GM13977 (cell line): ENCODE results near the gene KIAA0232.
"Not testable (repeated sequence)": the region's sequence is repeated elsewhere in the genome, so short reads cannot be mapped to it uniquely, and the experiment has no call there.

Source experiments
- DNase-seq: peaks from one replicate; pipeline ENCODE4 v3.0.0; 2012; ENCODE audit warnings: low spot score
- in situ Hi-C: fragments of 300-500 bp; cut with MboI; formaldehyde crosslinking; loops from one replicate; pipeline ENCODE4 v1.12.0; 2022; ENCODE audit warnings: low sequenced_read_pairs, low pct_unique_long_range_greater_than_20kb, mixed read lengths, inconsistent platforms; ENCODE audit not compliant: unreplicated experiment
- TF ChIP-seq, protein P1 (sequence below): IDR thresholded peaks from 2 replicates; pipeline ENCODE4 v1.5.1; 2012; ENCODE audit warnings: mild to moderate bottlenecking, control low read depth; ENCODE audit not compliant: insufficient read depth; ENCODE audit errors: extremely low read depth, missing control alignments

Gene KIAA0232

GRCh38 chr4:6834867-6835266 lies 52.3 kb downstream of the KIAA0232 start:
- TF ChIP-seq, protein P1, sequence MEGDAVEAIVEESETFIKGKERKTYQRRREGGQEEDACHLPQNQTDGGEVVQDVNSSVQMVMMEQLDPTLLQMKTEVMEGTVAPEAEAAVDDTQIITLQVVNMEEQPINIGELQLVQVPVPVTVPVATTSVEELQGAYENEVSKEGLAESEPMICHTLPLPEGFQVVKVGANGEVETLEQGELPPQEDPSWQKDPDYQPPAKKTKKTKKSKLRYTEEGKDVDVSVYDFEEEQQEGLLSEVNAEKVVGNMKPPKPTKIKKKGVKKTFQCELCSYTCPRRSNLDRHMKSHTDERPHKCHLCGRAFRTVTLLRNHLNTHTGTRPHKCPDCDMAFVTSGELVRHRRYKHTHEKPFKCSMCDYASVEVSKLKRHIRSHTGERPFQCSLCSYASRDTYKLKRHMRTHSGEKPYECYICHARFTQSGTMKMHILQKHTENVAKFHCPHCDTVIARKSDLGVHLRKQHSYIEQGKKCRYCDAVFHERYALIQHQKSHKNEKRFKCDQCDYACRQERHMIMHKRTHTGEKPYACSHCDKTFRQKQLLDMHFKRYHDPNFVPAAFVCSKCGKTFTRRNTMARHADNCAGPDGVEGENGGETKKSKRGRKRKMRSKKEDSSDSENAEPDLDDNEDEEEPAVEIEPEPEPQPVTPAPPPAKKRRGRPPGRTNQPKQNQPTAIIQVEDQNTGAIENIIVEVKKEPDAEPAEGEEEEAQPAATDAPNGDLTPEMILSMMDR, result no peak
- in situ Hi-C loops, result no loop called here
- DNase-seq, result no peak

DNA sequence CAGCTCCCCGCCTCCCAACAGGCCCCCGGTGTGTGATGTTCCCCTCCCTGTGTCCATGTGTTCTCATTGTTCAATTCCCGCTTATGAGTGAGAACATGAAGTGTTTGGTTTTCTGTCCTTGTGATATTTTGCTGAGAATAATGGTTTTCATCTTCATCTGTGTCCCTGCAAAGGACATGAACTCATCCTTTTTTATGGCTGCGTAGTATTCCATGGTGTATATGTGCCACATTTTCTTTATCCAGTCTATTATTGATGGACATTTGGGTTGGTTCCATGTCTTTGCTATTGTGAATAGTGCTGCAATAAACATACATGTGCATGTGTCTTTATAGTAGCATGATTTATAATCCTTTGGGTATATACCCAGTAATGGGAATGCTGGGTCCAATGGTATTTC lies 53.1 kb downstream of the KIAA0232 start:
- DNase-seq, in situ Hi-C loops: not testable (repeated sequence)

DNA sequence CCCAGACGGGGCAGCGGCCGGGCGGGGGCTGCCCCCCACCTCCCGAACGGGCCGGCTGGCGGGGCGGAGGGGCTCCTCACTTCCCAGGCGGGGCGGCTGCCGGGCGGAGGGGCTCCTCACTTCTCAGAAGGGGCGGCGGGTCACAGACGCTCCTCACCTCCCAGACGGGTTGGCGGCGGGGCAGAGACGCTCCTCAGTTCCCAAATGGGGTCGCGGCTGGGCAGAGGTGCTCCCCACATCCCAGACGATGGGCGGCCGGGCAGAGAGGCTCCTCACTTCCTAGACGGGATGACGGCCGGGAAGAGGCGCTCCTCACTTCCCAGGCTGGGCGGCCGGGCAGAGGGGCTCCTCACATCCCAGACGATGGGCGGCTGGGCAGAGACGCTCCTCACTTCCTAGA lies 54.6 kb downstream of the KIAA0232 start:
- in situ Hi-C loops, DNase-seq: not testable (repeated sequence)

GRCh38 chr4:6839579-6839978 lies 57.1 kb downstream of the KIAA0232 start:
- in situ Hi-C loops, result no loop called here
- TF ChIP-seq, protein P1, result no peak
- DNase-seq, result no peak

GRCh38 chr4:6840062-6840976 lies 57.8 kb downstream of the KIAA0232 start:
- in situ Hi-C loops, result no loop called here
- no peak for DNase-seq
- TF ChIP-seq, protein P1, result no peak

- in situ Hi-C loops, result no loop called here
- DNase-seq, result no peak
- TF ChIP-seq, protein P1, result no peak
Observed at GRCh38 chr4:6845027-6845426, 62.5 kb downstream of the KIAA0232 start.

DNA sequence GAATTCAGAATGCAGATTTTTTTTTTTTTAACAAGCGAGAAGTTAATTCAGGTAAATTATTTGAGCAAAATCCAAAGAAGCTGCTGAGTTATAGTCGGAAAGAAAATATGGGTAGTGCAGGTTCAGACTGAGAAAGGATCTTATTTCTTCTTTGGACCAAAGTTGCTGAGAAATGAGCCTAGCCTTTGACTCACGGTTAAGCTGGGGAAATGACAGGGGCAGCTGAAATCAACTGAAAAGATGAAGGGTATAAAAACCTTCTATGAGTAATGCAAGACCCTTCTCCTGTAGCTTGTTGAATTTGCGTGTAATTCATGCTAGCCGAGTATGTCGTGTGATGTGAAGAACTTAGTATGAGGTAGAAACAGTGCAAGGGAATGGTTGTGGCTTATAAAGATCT lies 63.0 kb downstream of the KIAA0232 start:
- TF ChIP-seq, protein P1, result no peak
- in situ Hi-C loops, result no loop called here
- DNase-seq, result no peak
